Measurements from ENCODE around the gene MCF2L.

DNA sequence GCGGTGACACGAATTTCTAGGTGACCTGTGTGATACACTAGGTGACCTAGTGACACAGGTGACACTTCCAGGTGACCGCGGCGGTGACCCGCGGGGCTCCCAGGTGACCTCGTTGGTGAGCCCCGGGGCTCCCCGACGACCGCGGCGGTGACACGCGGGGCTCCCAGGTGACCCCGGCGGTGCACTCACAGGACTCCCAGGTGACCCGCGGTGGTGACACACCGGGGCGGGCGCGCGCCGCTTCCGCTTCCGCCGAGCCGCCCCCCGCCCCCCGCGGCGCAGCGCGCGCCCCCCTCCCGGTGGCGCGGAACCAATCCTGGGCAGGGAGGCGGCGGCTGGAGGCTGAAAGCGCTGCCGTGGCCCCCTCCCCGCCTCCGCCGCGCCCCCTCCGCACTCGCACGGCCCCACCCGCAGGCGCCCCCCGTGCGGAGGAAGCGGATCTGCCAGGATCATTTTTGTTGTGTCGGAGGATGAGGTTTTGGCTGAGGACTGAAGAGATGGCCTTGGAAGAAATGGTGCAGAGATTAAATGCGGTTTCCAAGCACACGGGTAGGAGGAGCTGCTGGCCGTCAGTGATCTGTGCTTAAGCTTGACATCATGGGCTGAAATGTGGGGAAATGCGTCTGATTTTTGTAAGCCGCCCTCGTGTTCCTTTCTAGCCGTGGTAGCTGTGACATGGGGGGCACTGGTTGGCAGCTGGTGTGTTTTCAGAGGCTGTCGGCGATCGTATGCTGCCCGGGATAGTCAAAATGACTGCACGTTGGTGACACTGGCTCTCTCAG is at the start of gene MCF2L:
- TF ChIP-seq, protein P1, sequence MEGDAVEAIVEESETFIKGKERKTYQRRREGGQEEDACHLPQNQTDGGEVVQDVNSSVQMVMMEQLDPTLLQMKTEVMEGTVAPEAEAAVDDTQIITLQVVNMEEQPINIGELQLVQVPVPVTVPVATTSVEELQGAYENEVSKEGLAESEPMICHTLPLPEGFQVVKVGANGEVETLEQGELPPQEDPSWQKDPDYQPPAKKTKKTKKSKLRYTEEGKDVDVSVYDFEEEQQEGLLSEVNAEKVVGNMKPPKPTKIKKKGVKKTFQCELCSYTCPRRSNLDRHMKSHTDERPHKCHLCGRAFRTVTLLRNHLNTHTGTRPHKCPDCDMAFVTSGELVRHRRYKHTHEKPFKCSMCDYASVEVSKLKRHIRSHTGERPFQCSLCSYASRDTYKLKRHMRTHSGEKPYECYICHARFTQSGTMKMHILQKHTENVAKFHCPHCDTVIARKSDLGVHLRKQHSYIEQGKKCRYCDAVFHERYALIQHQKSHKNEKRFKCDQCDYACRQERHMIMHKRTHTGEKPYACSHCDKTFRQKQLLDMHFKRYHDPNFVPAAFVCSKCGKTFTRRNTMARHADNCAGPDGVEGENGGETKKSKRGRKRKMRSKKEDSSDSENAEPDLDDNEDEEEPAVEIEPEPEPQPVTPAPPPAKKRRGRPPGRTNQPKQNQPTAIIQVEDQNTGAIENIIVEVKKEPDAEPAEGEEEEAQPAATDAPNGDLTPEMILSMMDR (IDR thresholded peaks at IDR 0.05): peak in 4 of 7 experiments; percentile 28 to 48 (median 41)
- TF ChIP-seq POLR2A (IDR thresholded peaks at IDR 0.05): peak in 1 of 3 donors; percentile 54

Measured in body of pancreas (tissue), 4 donors.